Ishikawa (cell line): Measurements from ENCODE around the gene VIPR2.

ENCODE experiments used
- CEBPB ChIP-seq: IDR thresholded peaks from 2 replicates; pipeline ENCODE4 v1.6.1; 2012
- CREB1 ChIP-seq: IDR thresholded peaks from 2 replicates; pipeline ENCODE4 v1.6.1; 2012; ENCODE audit warnings: low read depth
- EGR1 ChIP-seq: IDR thresholded peaks from 2 replicates; pipeline ENCODE4 v1.6.1; 2012
- EP300 ChIP-seq: IDR thresholded peaks from 2 replicates; pipeline ENCODE4 v1.6.1; 2012; ENCODE audit warnings: borderline replicate concordance
- FOXM1 ChIP-seq: IDR thresholded peaks from 2 replicates; pipeline ENCODE4 v1.6.1; 2012; ENCODE audit warnings: low read depth, borderline replicate concordance
- RAD21 ChIP-seq: IDR thresholded peaks from 2 replicates; pipeline ENCODE4 v1.6.1; 2012; ENCODE audit warnings: low read depth
- TAF1 ChIP-seq: IDR thresholded peaks from 2 replicates; pipeline ENCODE4 v1.6.1; 2012; ENCODE audit warnings: low read depth, mild to moderate bottlenecking
- TCF12 ChIP-seq: IDR thresholded peaks from 2 replicates; pipeline ENCODE4 v1.6.1; 2012; ENCODE audit warnings: low read depth
- TEAD4 ChIP-seq: IDR thresholded peaks from 2 replicates; pipeline ENCODE4 v1.6.1; 2012
- YY1 ChIP-seq: IDR thresholded peaks from 2 replicates; pipeline ENCODE4 v1.6.1; 2012; ENCODE audit warnings: low read depth
- ZBTB7A ChIP-seq: IDR thresholded peaks from 2 replicates; pipeline ENCODE4 v1.6.1; 2012; ENCODE audit warnings: low read depth
- TF ChIP-seq, protein P1 (sequence below): IDR thresholded peaks from 2 replicates; pipeline ENCODE4 v1.6.1; 2012
- TF ChIP-seq, protein P2 (sequence below): IDR thresholded peaks from 2 replicates; pipeline ENCODE4 v1.6.1; 2012; ENCODE audit warnings: low read depth, mild to moderate bottlenecking

DNA sequence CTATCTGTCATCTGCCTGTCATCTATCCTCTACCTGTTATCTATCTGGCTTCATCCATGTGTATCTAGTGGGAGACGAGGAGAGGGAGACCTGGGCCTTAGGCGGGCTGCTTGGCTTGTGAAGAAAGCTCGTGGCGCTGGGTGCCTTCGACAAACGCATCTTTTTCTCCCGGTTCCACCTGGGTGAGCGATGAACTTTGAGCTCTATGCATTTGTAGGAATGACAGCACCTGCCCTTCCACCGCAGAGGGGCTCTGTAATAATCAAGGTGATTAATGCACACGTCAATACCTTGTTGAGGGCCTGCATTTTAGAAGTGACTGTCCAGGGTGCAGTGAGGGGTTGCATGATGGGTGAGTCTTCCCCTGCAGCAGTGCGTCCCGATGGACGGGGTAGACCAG is 2.6 kb upstream of the VIPR2 start:
- TF ChIP-seq TAF1 (no peak), EGR1 (no peak), CEBPB (no peak), TEAD4 (no peak), CREB1 (no peak), FOXM1 (no peak), ZBTB7A (no peak), EP300 (no peak), RAD21 (no peak), TCF12 (no peak), YY1 (no peak)
- TF ChIP-seq, protein P1, sequence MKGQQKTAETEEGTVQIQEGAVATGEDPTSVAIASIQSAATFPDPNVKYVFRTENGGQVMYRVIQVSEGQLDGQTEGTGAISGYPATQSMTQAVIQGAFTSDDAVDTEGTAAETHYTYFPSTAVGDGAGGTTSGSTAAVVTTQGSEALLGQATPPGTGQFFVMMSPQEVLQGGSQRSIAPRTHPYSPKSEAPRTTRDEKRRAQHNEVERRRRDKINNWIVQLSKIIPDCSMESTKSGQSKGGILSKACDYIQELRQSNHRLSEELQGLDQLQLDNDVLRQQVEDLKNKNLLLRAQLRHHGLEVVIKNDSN: no peak
- TF ChIP-seq, protein P2, sequence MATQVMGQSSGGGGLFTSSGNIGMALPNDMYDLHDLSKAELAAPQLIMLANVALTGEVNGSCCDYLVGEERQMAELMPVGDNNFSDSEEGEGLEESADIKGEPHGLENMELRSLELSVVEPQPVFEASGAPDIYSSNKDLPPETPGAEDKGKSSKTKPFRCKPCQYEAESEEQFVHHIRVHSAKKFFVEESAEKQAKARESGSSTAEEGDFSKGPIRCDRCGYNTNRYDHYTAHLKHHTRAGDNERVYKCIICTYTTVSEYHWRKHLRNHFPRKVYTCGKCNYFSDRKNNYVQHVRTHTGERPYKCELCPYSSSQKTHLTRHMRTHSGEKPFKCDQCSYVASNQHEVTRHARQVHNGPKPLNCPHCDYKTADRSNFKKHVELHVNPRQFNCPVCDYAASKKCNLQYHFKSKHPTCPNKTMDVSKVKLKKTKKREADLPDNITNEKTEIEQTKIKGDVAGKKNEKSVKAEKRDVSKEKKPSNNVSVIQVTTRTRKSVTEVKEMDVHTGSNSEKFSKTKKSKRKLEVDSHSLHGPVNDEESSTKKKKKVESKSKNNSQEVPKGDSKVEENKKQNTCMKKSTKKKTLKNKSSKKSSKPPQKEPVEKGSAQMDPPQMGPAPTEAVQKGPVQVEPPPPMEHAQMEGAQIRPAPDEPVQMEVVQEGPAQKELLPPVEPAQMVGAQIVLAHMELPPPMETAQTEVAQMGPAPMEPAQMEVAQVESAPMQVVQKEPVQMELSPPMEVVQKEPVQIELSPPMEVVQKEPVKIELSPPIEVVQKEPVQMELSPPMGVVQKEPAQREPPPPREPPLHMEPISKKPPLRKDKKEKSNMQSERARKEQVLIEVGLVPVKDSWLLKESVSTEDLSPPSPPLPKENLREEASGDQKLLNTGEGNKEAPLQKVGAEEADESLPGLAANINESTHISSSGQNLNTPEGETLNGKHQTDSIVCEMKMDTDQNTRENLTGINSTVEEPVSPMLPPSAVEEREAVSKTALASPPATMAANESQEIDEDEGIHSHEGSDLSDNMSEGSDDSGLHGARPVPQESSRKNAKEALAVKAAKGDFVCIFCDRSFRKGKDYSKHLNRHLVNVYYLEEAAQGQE: no peak
